Posterior cingulate gyrus (tissue), 11 donors: ENCODE measurements around the gene SND1.
"Not testable (repeated sequence)": the region's sequence is repeated elsewhere in the genome, so short reads cannot be mapped to it uniquely, and the experiment has no call there.

Experiments
- DNase-seq, 10 donors: peaks; one replicate each; pipeline versions ENCODE4 v3.0.0 to v3.0.0-alpha.2; 2020 to 2021; ENCODE audit warnings: mixed read lengths in 3 of 10
- intact Hi-C: fragments of 100-400 bp; cut with DNase I; formaldehyde crosslinking; loops from one replicate; pipeline ENCODE4 v1.15.1; 2023

Gene SND1

GRCh38 chr7:127899411-127899810 lies 247.4 kb downstream of the SND1 start:
- intact Hi-C loops = no loop called here
- no peak for DNase-seq

DNA sequence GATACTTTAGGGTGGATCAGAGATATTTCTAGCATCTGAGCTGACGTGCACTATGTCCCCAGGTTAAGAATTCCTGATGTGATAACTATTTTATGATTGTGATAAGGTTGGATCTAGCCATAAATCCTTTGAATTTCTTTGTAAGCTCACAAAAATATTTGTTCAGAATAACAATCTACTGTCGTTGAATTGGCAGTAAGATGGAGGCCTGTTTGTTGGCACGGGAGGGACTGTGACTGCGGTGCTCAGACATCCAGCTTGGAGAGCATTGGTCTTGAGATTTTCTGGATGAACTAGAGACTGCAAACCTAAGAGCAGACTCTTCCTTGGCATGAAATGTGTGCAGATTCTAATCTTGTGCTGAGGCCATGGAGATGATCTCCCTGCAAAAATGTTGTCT lies 248.1 kb downstream of the SND1 start:
- intact Hi-C loops = no loop called here
- no peak for DNase-seq

GRCh38 chr7:127900732-127901685 lies 249.0 kb downstream of the SND1 start:
- peak in 3 of 10 donors; percentile 69 to 83 (median 82) for DNase-seq
- intact Hi-C loops = no loop called here

DNA sequence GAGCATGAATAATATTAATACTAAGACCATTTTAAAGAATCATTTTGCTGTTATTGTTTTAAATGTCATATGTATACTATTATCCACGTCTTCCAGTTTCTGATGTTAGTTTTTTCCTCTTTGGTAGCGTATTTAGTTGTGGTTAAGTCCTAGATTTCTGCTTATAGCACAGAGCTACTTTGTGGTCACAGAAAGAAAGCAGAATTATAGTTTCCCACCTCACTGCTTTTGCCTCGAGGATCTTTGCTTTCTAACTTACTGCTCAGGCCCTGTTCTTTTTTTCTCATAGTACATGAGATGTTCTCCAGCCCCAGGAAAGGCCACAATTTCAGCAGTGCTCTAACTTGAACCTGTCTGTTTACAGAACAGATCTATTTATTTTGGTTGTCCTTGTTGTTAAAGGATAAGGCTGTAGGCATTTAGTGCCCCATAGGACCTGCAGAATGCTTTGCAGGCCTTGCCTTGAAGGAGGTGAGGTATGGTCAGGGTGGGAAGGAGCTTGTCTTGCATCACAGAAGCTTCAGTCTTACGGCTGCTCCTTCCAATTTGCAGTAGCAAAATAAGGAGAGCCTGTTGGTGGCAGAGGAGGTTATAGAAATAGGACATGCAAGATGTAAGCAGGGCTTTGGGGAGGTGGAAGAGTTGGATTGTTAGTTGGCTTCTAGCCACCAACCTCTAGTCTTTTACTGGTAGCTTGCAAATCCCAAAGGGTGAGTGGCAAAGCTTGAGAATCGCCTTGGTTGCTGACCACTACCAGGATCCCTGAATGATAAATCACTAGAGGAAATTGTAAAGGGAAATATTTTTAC lies 250.1 kb downstream of the SND1 start:
- no peak for DNase-seq

DNA sequence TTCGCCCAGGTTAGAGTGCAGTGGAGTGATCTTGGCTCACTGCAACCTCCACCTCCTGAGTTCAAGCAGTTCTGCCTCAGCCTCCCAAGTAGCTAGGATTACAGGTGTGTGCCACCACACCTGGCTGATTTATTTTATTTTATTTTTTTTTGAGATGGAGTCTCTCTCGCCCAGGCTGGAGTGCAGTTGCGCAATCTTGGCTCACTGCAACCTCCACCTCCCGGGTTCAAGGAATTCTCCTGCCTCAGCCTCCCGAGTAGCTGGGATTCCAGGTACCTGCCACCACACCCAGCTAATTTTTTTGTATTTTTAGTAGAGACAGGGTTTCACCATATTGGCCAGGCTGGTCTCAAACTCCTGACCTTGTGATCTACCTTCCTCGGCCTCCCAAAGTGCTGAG lies 250.8 kb downstream of the SND1 start:
- DNase-seq, intact Hi-C loops: not testable (repeated sequence)

More for the DNA sequence above, 250.1 kb downstream of the SND1 start:
- intact Hi-C loops = no loop called here

- intact Hi-C loops = no loop called here
- DNase-seq = no peak
Measured at GRCh38 chr7:127903892-127904669, 252.1 kb downstream of the SND1 start.

GRCh38 chr7:127904670-127904985 lies 252.6 kb downstream of the SND1 start:
- no peak for DNase-seq

DNA sequence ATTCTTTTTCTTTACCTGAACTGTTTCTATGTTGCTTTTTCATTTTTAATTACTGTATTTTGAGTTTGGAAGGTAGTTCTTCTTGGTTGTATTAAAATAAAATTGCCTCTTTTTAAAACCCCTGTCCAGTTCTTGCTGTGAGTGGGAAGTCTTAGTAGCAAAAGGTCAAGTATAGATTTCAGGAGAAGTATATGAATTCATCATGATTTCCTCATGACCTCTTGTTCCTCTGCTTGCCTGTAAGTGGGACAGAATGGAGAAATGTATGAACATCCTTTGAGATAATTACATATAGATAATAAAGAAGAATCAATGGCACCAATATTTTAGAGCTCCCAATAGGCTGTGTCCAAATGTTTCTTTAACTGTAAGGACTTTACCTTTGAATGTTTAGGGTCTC lies 253.0 kb downstream of the SND1 start:
- DNase-seq = no peak
- intact Hi-C loops = no loop called here

More at GRCh38 chr7:127904670-127904985, 252.6 kb downstream of the SND1 start:
- intact Hi-C loops = no loop called here

- intact Hi-C loops = no loop called here
- DNase-seq = no peak
Measured at GRCh38 chr7:127905491-127906330, 253.7 kb downstream of the SND1 start.

DNA sequence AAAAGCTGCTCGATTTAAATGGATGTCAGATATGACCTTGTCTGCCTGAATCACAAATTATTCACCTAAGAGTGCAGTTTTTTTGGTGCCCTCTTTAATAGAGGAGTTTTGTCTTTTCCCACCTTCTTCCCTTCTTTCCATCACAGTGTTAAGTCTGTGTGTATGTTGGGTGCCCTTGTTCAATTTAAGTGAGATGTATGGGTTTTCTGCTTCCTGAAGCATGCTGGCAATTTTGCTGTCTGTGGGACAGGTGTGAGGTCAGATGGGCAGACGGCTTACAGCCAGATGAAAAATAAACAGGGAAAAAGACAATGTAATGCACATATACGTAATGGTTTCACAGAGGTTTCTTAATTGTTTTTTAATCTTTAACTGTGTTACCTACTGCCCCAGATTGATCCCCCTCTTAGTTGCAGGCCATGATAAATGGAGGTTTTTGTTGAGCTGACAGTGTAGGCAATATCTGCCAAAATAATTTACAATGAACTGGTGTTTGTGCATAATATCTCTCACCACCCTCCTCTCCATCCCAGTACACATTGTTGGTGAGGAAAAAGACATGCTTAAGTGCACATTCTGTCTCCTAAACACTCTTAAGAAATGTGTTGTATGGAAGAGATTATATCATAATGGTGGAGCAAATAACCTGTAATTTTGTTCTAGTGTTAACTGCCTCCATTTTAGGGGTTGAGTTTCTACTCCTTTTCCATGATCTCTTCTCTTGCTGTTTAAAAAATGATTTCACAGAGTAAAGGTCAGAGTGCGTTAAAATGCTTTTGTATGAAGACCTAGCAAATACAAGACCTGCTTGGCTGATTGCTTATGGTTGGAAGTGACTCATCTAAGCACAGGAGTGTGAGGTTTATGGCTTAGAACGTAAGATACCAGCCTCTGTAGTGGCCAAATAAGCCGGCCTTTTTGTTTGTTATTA lies 255.4 kb downstream of the SND1 start:
- intact Hi-C loops = no loop called here
- DNase-seq = no peak

GRCh38 chr7:127908430-127909258 lies 256.6 kb downstream of the SND1 start:
- DNase-seq = no peak

GRCh38 chr7:127909424-127910152 lies 257.6 kb downstream of the SND1 start:
- intact Hi-C loops = no loop called here
- DNase-seq = no peak

More at GRCh38 chr7:127908430-127909258, 256.6 kb downstream of the SND1 start:
- intact Hi-C loops = no loop called here

DNA sequence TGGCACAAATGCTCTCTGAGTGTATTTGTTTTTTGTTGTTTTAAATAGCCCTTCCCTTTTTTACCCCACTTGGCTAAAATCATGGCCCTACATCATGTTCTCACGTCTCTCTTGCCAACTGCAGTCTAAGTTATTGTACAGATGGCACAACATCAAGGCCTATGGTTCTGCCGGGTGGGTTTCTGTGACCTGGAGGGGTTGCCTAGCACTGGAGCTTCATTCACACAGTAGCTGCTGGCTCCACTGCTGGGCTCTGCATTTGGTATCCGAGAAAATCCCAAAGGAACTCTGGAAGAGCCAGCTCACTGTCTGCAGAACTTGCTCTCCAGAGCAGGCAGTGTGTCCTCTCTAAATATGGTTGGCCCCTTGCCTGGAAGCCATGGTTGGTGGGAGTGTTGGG lies 258.7 kb downstream of the SND1 start:
- intact Hi-C loops = no loop called here
- DNase-seq = no peak

GRCh38 chr7:127911968-127912511 lies 260.0 kb downstream of the SND1 start:
- intact Hi-C loops = no loop called here
- no peak for DNase-seq

DNA sequence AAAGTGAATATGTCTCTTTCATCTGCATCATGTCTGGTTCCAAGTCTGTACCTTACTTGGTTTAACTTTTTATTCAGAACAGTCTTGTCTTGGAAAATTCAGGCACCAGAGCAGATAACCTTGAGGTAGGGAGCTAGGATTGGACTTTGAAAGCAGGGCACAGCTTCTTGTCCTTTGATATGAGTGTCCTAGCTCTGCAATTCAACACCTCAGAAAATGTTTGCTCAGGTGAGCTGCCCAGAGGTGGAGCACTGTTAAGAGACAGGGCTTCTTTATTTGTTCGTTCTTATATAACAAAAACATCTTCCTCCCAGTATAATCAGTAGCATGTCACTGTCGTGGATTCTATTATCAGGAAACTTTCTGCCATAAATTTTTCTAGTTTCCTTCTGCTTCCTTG lies 260.9 kb downstream of the SND1 start:
- no peak for DNase-seq
- intact Hi-C loops = no loop called here

DNA sequence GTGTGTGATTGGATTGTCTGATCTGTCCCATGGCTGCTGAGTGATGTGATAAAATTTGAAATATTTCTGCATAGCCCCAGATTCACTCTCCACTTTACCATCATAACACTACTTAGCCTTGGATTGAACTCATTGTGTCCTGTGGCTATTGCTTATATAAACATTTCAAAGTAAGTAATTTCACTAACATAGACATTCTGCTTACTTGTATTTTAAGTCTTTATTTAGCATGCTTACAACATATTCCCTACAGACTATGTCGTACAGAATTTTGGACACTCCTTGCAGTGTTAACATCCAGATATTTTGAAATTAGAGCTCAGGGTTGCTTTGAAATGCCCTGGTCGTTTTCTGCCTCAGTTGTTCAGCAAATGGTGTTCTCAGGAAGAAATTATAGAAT lies 261.7 kb downstream of the SND1 start:
- no peak for DNase-seq
- intact Hi-C loops = no loop called here

- no peak for DNase-seq
- intact Hi-C loops = no loop called here
Measured at GRCh38 chr7:127914693-127915092, 262.7 kb downstream of the SND1 start.
